Skeletal muscle tissue (tissue), 5 donors: Measurements from ENCODE around the gene RBBP4. TPM values are rescaled to one million over a fixed set of nuclear protein-coding genes. Genes with fewer than 3 reads are reported as not detected.

Experiments used
- H3K27ac ChIP-seq: one replicate; pipeline ENCODE4 v1.7.0; 2013; ENCODE audit warnings: mild to moderate bottlenecking, low read depth, low read length, inconsistent platforms
- H3K27me3 ChIP-seq, 3 donors: one replicate each; pipeline ENCODE4 v1.7.0; 2013; ENCODE audit warnings: low read length in 3 of 3; ENCODE audit not compliant: control insufficient read depth in 3 of 3, insufficient read depth in 3 of 3
- H3K36me3 ChIP-seq, 3 donors: one replicate each; pipeline ENCODE4 v1.7.0; 2013; ENCODE audit warnings: low read length in 3 of 3; ENCODE audit not compliant: control insufficient read depth in 3 of 3, insufficient read depth in 3 of 3
- H3K4me1 ChIP-seq, 3 donors: one replicate each; pipeline ENCODE4 v1.7.0; 2013; ENCODE audit warnings: low read length in 3 of 3, mild to moderate bottlenecking in 3 of 3; ENCODE audit not compliant: control insufficient read depth in 3 of 3, insufficient read depth in 3 of 3
- H3K4me3 ChIP-seq, 3 donors: one replicate each; pipeline ENCODE4 v1.7.0; 2013; ENCODE audit warnings: low read length in 3 of 3
- H3K9ac ChIP-seq, 3 donors: one replicate each; pipeline ENCODE4 v1.7.0; 2013; ENCODE audit warnings: low read length in 3 of 3, mild to moderate bottlenecking in 3 of 3, moderate library complexity in 2 of 3, low read depth in 1 of 3
- H3K9me3 ChIP-seq, 3 donors: one replicate each; pipeline ENCODE4 v1.7.0; 2013; ENCODE audit warnings: low read length in 3 of 3; ENCODE audit not compliant: control insufficient read depth in 3 of 3
- small RNA-seq: library from RNA; depleted of rRNA; stranded (forward); fragments of <200 nt; gene quantifications from one replicate; pipeline ENCODE3, GENCODE V24; 2014
- total RNA-seq: library from RNA; depleted of rRNA; stranded (reverse); fragments of >200 nt; gene quantifications from one replicate; pipeline ENCODE4 v1.2.3, GENCODE V29; 2014
- donor health status: Osteomylitis.

The RBBP4 gene
- total RNA-seq, 1 donor from 2014 or later = 104 TPM

DNA sequence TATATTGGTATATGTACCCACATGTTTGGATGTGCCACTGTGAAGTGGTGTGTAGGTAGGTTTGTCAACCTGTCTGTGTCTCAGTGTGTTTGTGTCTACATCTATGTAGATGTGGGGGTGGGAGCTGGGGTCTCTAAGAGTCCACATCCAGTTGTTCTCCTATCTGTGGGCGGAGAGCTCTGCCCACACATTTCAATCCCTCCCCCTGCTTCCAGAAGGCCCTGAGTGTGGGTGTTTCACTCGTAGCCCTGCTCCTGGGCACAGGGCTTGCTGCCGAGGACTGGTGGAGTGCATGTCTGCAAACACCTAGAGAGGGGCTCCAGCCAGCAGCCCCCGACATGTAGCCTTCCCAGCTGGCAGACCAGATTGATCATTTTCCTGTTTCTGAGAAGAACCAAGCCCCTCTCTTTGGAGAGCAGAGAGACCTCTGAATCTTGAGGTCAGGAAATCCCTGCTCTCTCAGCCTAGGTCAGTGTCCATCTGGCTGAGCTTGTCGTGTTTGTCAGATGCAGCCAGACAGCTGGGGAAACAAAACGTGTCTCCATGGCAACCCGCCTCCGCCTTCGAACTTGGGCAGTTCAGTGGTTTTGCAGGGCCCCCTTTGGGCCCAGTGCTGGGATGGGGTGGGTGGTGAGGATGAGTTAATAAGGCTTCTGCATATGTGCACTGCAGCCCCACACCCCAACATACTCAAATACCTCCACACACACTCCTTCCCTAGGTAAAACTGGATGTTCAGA lies 82.7 kb downstream of the RBBP4 start:
- Histone ChIP-seq H3K9me3 (no peaks in the 10 kb centered on the region), H3K36me3 (no peaks in the 10 kb centered on the region), H3K27me3 (no peaks in the 10 kb centered on the region), H3K27ac (no peak overlapping the region), H3K9ac (no peak overlapping the region), H3K4me1 (no peaks in the 10 kb centered on the region), H3K4me3 (no peak overlapping the region)

Small RNA genes lying within 50 kb of the gene (small RNA-seq; reads per million reads assigned to genes)
- not detected for gene RF00019

Other genes starting within 250 kb of the RBBP4 start
- gene ZBTB8B, start 186.1 kb upstream of the RBBP4 start, total RNA-seq = under 0.01 TPM
- 10.4 TPM for gene ZBTB8A, start 111.8 kb upstream of the RBBP4 start, total RNA-seq
- gene ZBTB8OS, start 658 bp upstream of the RBBP4 start, total RNA-seq = 15.7 TPM
- 38.6 TPM for gene SYNC, start 51.6 kb downstream of the RBBP4 start, total RNA-seq
- gene YARS1, start 166.2 kb downstream of the RBBP4 start, total RNA-seq = 33.9 TPM
- gene S100PBP, start 166.4 kb downstream of the RBBP4 start, total RNA-seq = 22.4 TPM
- gene FNDC5, start 219.7 kb downstream of the RBBP4 start, total RNA-seq = 366 TPM
- not detected for gene HPCA, start 235.3 kb downstream of the RBBP4 start, total RNA-seq